OCI-LY7 (cell line): ENCODE data around the gene PAQR6.

Source experiments
- CTCF ChIP-seq: fragments of 200-600 bp; sonication (generic); conservative IDR thresholded peaks from 2 replicates; pipeline ENCODE4 v1.5.1; 2014; ENCODE audit warnings: mild to moderate bottlenecking, antibody characterized with exemption, low read length, moderate library complexity, mixed read lengths
- EZH2phosphoT487 ChIP-seq: fragments of 200-600 bp; sonication (generic); IDR thresholded peaks from 2 replicates; pipeline ENCODE4 v1.6.1; 2018; ENCODE audit warnings: low read depth, borderline replicate concordance, mild to moderate bottlenecking, mixed run types, antibody characterized with exemption, low read length, moderate library complexity, mixed read lengths

GRCh38 chr1:156249593-156249992, 1.7 kb upstream of the PAQR6 start:
- TF ChIP-seq CTCF (no peak), EZH2phosphoT487 (no peak)
